HS-27A (cell line): ENCODE measurements around the gene SNX20.

Source experiments
- DNase-seq: peaks from one replicate; pipeline ENCODE4 v3.0.0-alpha.2; 2012; ENCODE audit warnings: low read depth, missing footprints

Gene SNX20

GRCh38 chr16:50679676-50680555 is 1.2 kb downstream of the SNX20 start:
- DNase-seq = no peak

DNA sequence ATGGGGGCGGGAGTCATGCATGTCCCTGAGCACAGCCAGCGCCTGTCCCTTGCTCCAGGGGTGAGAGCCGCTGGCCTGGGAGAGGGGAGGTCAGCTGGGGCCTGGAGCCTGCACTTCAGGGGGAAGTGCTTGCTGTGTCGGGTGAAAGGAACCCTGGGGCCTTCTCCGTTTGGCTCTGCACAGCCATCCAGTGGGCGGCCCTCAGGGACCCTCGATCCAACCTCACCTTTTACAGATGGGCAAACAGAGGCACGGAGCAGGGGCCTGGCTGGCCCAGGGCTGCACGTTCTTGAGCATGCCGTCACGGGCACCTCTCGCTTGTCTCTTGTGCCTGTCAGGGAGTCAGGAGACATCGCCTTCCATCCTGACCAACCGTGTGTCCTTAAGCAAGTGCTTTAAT is 1.8 kb downstream of the SNX20 start:
- DNase-seq = no peak

- DNase-seq = no peak
These were observed 2.6 kb downstream of the SNX20 start for GRCh38 chr16:50678531-50678930.

DNA sequence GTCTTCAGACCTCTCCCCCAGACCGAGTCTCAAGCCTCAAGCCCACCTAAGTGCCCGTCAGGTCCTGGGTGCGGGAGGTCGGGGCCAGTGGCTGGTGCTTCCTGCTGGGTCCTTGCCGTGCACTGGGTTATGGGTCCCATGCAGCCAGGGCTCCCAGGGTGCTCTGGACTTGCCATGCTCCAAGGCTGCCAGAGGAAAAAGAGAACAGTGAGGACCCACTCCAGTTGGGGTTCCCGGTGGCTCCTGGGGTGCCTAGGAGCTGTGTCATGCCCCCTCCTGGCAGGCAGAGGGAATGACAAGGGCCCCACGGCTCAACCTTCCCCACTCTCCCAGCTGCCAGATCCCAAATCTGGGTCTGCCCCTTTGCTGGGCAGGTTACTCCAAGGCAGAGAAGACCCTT is 3.8 kb downstream of the SNX20 start:
- DNase-seq = no peak

DNA sequence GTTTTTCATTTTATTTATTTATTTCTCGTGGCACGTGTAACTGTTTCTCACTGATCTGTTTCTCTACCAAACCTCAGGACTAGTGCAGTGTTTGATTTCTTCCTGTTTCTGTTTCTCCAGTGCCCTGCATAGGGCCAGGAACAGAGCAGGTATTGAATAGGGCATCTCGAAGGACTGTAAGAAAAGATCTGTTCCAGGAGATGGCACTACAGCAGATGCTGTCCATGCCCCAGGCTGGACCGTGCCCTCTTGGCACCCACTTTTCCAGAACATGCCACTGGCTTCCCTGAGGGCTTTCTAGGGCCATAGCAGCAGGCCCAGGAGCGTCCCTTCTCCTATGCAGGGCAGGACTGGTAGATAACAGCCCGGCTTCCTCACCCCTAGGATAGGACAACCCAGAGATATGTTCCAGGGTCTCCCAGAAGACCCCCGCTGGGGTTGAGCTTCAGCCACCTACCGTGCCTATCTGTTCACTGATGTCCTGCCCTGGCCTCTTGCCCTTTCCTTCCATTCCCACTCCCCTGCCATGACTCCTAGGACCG is 4.4 kb downstream of the SNX20 start:
- no peak for DNase-seq

DNA sequence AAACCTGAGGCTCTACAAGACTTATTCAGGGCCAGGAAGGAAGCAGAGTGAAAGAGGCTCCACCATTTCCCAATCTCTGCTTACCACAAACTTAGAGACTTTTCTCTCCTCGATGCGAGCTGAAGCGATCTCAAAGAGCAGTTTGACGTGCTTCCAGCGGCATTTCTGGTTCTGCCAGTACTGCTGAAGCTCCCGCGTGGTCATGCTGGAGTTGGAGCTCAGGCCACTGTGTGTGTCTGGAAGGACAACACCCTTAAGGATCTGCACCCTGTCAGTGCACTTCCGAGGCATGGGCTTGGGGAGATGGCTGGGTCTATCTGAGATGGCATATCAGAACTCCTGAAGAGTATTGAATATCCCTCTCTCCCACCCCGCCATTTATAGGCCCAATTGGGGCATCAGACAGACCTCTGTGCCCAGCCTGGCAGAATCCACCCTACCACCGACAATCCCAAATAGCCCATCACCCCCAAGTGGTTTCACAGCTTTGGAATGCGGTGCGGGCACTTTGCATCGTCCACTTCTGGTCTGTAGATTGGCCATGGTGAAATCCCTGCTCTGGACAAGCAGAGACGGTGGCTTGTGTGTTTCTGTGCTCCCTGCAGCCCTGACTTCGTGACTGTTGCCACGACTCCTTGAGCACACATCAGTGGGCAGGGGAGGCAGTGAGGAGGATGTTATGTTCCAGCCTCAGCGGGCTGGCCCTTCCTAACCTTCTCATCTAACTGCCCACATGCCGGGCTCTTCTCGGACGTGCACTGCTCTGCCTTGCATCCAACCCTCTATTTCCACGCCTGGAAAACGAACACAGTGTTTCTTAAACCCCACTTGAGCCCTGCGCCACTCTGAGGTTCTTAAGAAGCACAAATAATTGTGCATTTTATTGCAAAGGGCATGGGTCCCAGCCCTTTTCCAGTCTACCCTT is 5.2 kb downstream of the SNX20 start:
- DNase-seq = no peak

- no peak for DNase-seq
These were observed 6.3 kb downstream of the SNX20 start for GRCh38 chr16:50674831-50675230.

- no peak for DNase-seq
These were observed 7.4 kb downstream of the SNX20 start for GRCh38 chr16:50673496-50674275.

GRCh38 chr16:50671644-50672260 is 9.4 kb downstream of the SNX20 start:
- DNase-seq = no peak

DNA sequence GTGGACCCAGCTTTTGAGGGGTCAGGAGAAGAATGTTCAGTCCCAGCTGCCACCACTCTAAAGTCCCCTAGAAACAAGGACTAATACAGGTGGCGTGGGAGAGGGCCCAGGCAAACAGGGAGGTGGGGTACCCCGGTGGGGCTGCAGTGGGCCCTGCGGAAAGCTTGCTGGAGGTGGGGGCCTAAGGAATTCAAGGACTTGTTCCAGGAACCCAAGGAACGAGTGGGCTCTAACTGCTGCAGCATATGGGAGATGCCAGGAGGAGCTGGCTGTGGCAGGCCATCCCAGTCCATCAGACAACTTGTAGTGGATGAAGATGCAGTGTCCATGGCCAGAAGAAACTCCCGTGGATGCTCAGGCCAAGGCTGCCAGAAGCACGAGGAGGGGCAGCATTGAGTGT is 10.6 kb downstream of the SNX20 start:
- no peak for DNase-seq

- DNase-seq = no peak
These were observed 11.4 kb downstream of the SNX20 start for GRCh38 chr16:50669741-50670140.

DNA sequence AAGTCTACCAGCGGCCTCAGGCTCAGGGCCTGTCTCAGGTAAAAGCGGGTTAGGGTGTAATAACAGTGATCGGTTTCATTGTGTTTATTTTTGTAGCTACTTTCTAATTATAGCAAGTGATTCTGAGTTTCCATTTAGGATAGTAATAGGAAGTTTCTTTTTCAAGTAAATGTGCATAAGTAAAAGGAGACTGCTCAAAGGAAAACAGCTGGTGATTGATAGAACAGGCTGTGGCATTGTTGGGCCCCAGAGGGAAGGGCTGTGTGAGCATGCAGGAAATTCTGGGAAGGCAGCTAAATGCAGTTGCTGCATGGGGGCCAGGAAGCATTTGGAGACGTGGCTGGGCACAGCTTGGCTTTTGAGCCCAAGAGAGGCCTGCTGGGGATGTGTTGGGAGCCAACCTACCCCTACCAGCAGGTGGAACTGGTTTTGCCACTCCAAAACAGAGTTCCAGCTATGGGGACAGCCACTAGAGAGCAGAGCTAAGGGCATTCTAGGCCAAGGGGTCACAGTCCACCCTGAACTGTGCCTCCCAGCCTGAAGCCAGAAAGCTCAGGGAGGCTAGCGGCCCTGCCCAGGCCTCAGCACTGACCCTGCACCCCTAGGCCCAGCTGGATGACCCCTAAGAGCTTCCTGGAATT is 12.6 kb downstream of the SNX20 start:
- DNase-seq = no peak

DNA sequence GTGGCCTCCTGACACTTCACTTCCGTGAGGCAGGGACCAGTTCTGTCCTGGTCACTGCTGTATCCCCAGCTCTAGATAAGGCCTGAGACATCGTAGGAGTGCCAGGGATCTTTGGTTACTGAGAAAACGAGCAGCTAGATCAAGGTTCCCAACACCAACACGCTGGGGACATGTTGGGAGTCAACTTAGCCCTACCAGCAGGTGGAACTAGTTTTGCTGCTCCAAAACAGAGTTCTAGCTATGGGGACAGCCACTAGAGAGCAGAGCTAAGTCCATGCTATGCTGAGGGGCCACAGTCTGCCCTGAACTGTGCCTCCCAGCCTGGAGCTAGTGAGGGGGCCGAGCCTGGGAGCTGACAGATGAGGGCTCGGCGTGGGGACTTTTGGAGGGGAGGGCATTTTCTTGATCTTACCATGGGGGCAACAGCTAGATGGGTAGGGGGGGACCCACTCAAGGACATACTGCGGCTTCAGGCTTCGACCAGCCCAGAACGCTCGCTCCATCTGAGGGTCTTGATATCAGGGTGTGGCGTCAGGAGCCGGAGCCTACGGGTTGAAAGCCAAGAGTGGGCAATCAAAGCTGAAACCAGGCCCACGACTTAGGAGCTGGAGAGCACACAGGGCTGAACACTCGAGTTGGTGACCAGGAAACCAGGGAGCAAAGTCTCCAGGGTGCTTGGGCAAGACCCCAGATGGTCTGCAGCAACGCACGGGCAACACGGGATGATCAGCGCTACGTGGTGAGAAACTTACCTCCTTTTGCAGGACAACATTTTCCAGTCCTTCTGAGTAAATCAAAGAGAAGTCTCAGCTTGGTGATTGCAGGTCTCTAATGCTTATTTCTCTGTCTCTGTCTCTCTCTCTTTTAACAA is 13.4 kb downstream of the SNX20 start:
- no peak for DNase-seq

- no peak for DNase-seq
These were observed 14.2 kb downstream of the SNX20 start for GRCh38 chr16:50666658-50667496.

- peak; percentile 12 for DNase-seq
These were observed 15.8 kb downstream of the SNX20 start for GRCh38 chr16:50665128-50665878.

- no peak for DNase-seq
These were observed 16.8 kb downstream of the SNX20 start for GRCh38 chr16:50664270-50664669.

GRCh38 chr16:50662306-50662940 is 18.7 kb downstream of the SNX20 start:
- no peak for DNase-seq

GRCh38 chr16:50659806-50660205 is 21.3 kb downstream of the SNX20 start:
- no peak for DNase-seq
